GM23338 (cell line): ENCODE results near the gene GPHN. TPM values are rescaled to one million over a fixed set of nuclear protein-coding genes. Genes with fewer than 3 reads are reported as not detected.

Experiments
- ATAC-seq: fragments of 200-7000 bp; cut with Tn5 transposase; 3 replicates; pipeline ENCODE4 v1.9.1; 2020
- DNase-seq: peaks from one replicate; pipeline ENCODE4 v3.0.0-alpha.2; 2015; ENCODE audit warnings: low spot score
- H2AFZ ChIP-seq: fragments of 200-600 bp; sonication (generic); 2 replicates; pipeline ENCODE4 v1.8.0; 2016; ENCODE audit warnings: antibody characterized with exemption, mild to moderate bottlenecking, moderate library complexity
- H3F3A ChIP-seq: fragments of 200-600 bp; sonication (generic); replicated peaks from 2 replicates; pipeline ENCODE4 v1.8.0; 2017; ENCODE audit warnings: antibody characterized with exemption, mixed run types, low read depth
- H3K27ac ChIP-seq: fragments of 200-600 bp; sonication (generic); 2 replicates; pipeline ENCODE4 v1.6.1; 2016; ENCODE audit warnings: low read depth
- H3K27me3 ChIP-seq: fragments of 200-600 bp; sonication (generic); 2 replicates; pipeline ENCODE4 v1.8.0; 2016; ENCODE audit warnings: mild to moderate bottlenecking, mixed run types, moderate library complexity; ENCODE audit not compliant: insufficient read depth
- H3K36me3 ChIP-seq: fragments of 200-600 bp; sonication (generic); 2 replicates; pipeline ENCODE4 v1.8.0; 2016; ENCODE audit warnings: mild to moderate bottlenecking; ENCODE audit not compliant: insufficient read depth
- H3K4me1 ChIP-seq: fragments of 200-600 bp; sonication (generic); 2 replicates; pipeline ENCODE4 v1.8.0; 2016; ENCODE audit warnings: mild to moderate bottlenecking, moderate library complexity; ENCODE audit not compliant: insufficient read depth
- H3K4me2 ChIP-seq: fragments of 200-600 bp; sonication (generic); 2 replicates; pipeline ENCODE4 v1.7.1; 2017; ENCODE audit warnings: mixed run types
- H3K4me3 ChIP-seq: fragments of 200-600 bp; sonication (generic); 2 replicates; pipeline ENCODE4 v1.6.1; 2016; ENCODE audit warnings: mixed run types
- H3K79me2 ChIP-seq: fragments of 200-600 bp; sonication (generic); replicated peaks from 2 replicates; pipeline ENCODE4 v1.8.0; 2017; ENCODE audit warnings: mild to moderate bottlenecking; ENCODE audit not compliant: insufficient read depth
- H3K9me2 ChIP-seq: fragments of 200-600 bp; sonication (generic); 2 replicates; pipeline ENCODE4 v1.8.0; 2017; ENCODE audit not compliant: insufficient read depth
- H4K20me1 ChIP-seq: fragments of 200-600 bp; sonication (generic); replicated peaks from 2 replicates; pipeline ENCODE4 v1.8.0; 2017; ENCODE audit warnings: mild to moderate bottlenecking; ENCODE audit not compliant: insufficient read depth
- H3K27ac Mint-ChIP-seq: 2 replicates; pipeline ENCODE4 v1.8.0; 2020; ENCODE audit warnings: inconsistent platforms, mild to moderate bottlenecking, moderate library complexity, mixed read lengths
- H3K27me3 Mint-ChIP-seq: 3 replicates; pipeline ENCODE4 v1.8.0; 2022; ENCODE audit warnings: low read depth, mild to moderate bottlenecking, moderate library complexity, mixed read lengths, inconsistent platforms; ENCODE audit not compliant: insufficient read depth, poor library complexity
- H3K36me3 Mint-ChIP-seq: 3 replicates; pipeline ENCODE4 v1.8.0; 2021; ENCODE audit warnings: low read depth, mild to moderate bottlenecking, inconsistent platforms, moderate library complexity, mixed read lengths
- H3K4me1 Mint-ChIP-seq: 3 replicates; pipeline ENCODE4 v1.8.0; 2020; ENCODE audit warnings: mild to moderate bottlenecking, inconsistent platforms, mixed read lengths
- H3K4me3 Mint-ChIP-seq: 3 replicates; pipeline ENCODE4 v1.8.0; 2021; ENCODE audit warnings: moderate library complexity, mild to moderate bottlenecking, inconsistent platforms, mixed read lengths
- H3K9me3 Mint-ChIP-seq: 3 replicates; pipeline ENCODE4 v1.8.0; 2020; ENCODE audit warnings: moderate library complexity, mild to moderate bottlenecking, inconsistent platforms, mixed read lengths
- CREB1 ChIP-seq: fragments of 250-450 bp; sonication (Bioruptor Pico); IDR thresholded peaks from 2 replicates; pipeline ENCODE4 v1.5.0; 2020; ENCODE audit warnings: low read depth, mild to moderate bottlenecking, moderate library complexity
- EZH2 ChIP-seq: fragments of 200-600 bp; sonication (generic); IDR thresholded peaks from one replicate; pipeline ENCODE4 v1.8.0; 2017; ENCODE audit warnings: antibody characterized with exemption, mild to moderate bottlenecking, low read depth; ENCODE audit not compliant: unreplicated experiment
- EZH2phosphoT487 ChIP-seq: fragments of 200-600 bp; sonication (generic); IDR thresholded peaks from one replicate; pipeline ENCODE4 v1.8.1; 2018; ENCODE audit warnings: antibody characterized with exemption; ENCODE audit not compliant: unreplicated experiment
- JUNB ChIP-seq: IDR thresholded peaks from one replicate; pipeline ENCODE4 v1.6.1; 2016; ENCODE audit warnings: antibody characterized with exemption; ENCODE audit not compliant: unreplicated experiment
- NANOG ChIP-seq: IDR thresholded peaks from 2 replicates; pipeline ENCODE4 v1.6.1; 2016; ENCODE audit warnings: antibody characterized with exemption, borderline replicate concordance
- POLR2AphosphoS5 ChIP-seq: IDR thresholded peaks from 2 replicates; pipeline ENCODE4 v1.6.1; 2016; ENCODE audit warnings: antibody characterized with exemption, low read depth
- STAT1 ChIP-seq: IDR thresholded peaks from one replicate; pipeline ENCODE4 v1.6.1; 2016; ENCODE audit warnings: antibody characterized with exemption; ENCODE audit not compliant: unreplicated experiment
- ZNF114 ChIP-seq: fragments of 250-450 bp; sonication (Bioruptor Pico); IDR thresholded peaks from 2 replicates; pipeline ENCODE4 v1.5.0; 2020; ENCODE audit warnings: mild to moderate bottlenecking, moderate library complexity
- ZNF331 ChIP-seq: fragments of 250-450 bp; sonication (Bioruptor Pico); IDR thresholded peaks from 2 replicates; pipeline ENCODE4 v1.5.0; 2020; ENCODE audit warnings: low read depth, mild to moderate bottlenecking, moderate library complexity
- ZNF462 ChIP-seq: fragments of 250-450 bp; sonication (Bioruptor Pico); IDR thresholded peaks from 2 replicates; pipeline ENCODE4 v1.5.0; 2020; ENCODE audit warnings: mild to moderate bottlenecking, moderate library complexity
- polyA plus RNA-seq: library from polyadenylated mRNA; unstranded; fragments of >200 nt; fragmentation: Nextera tagmentation; extraction: Ambion mirVana; gene quantifications from 2 replicates; pipeline ENCODE4 v1.2.1, GENCODE V29; 2016
- total RNA-seq: library from RNA; depleted of rRNA; stranded (reverse); fragments of >200 nt; shearing (Covaris generic); gene quantifications from 2 replicates; pipeline ENCODE4 v1.2.3, GENCODE V29; 2014
- TF ChIP-seq, protein P1 (sequence below): IDR thresholded peaks from 2 replicates; pipeline ENCODE4 v1.6.1; 2016; ENCODE audit warnings: antibody characterized with exemption
- TF ChIP-seq, protein P2 (sequence below): IDR thresholded peaks from one replicate; pipeline ENCODE4 v1.6.1; 2018; ENCODE audit warnings: antibody characterized with exemption; ENCODE audit not compliant: unreplicated experiment
- TF ChIP-seq, protein P3 (sequence below), 2 experiments: fragments of 200-600 bp in 1 of 2; sonication (generic) in 1 of 2; conservative IDR thresholded peaks; 2 replicates each; pipeline versions ENCODE4 v1.5.1 to v1.6.1; 2016 to 2017; ENCODE audit warnings: antibody characterized with exemption in 2 of 2, low read depth in 2 of 2, mild to moderate bottlenecking in 2 of 2, moderate library complexity in 1 of 2

The GPHN gene
- total and polyA plus RNA-seq, 2 experiments from 2014 or later, result 17.6 to 20.6 TPM

- Mint-ChIP-seq H3K9me3 (peaks cover 16% of the 10 kb centered on the region), H3K4me1 (no peaks in the 10 kb centered on the region), H3K36me3 (peaks cover 8% of the 10 kb centered on the region; the same call in 2 of the 3 replicates), H3K4me3 (no peak overlapping the region), H3K27me3 (peaks cover 5% of the 10 kb centered on the region), H3K27ac (no peak overlapping the region)
- H3F3A ChIP-seq, result no peaks in the 10 kb centered on the region
- DNase-seq (no peak), ATAC-seq (no peak)
- no peaks in the 10 kb centered on the region for H3K79me2 ChIP-seq
- H3K4me1 ChIP-seq, result no peaks in the 10 kb centered on the region
- H3K36me3 ChIP-seq, result 0 out of 2 replicates have a peak, but pooled peaks cover 1% of the 10 kb centered on the region
- no peaks in the 10 kb centered on the region for H4K20me1 ChIP-seq
- no peak for TF ChIP-seq ZNF462
- TF ChIP-seq ZNF331 (CRISPR knock-in tag), result no peak
- TF ChIP-seq NANOG, result no peak
- no peak for TF ChIP-seq POLR2AphosphoS5
- TF ChIP-seq CREB1 (CRISPR knock-in tag), result no peak
- no peak for TF ChIP-seq EZH2
- TF ChIP-seq, protein P1, sequence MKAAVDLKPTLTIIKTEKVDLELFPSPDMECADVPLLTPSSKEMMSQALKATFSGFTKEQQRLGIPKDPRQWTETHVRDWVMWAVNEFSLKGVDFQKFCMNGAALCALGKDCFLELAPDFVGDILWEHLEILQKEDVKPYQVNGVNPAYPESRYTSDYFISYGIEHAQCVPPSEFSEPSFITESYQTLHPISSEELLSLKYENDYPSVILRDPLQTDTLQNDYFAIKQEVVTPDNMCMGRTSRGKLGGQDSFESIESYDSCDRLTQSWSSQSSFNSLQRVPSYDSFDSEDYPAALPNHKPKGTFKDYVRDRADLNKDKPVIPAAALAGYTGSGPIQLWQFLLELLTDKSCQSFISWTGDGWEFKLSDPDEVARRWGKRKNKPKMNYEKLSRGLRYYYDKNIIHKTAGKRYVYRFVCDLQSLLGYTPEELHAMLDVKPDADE, result no peak
- no peak for TF ChIP-seq JUNB
- TF ChIP-seq STAT1, result no peak
- no peak for TF ChIP-seq EZH2phosphoT487
- TF ChIP-seq, protein P2, sequence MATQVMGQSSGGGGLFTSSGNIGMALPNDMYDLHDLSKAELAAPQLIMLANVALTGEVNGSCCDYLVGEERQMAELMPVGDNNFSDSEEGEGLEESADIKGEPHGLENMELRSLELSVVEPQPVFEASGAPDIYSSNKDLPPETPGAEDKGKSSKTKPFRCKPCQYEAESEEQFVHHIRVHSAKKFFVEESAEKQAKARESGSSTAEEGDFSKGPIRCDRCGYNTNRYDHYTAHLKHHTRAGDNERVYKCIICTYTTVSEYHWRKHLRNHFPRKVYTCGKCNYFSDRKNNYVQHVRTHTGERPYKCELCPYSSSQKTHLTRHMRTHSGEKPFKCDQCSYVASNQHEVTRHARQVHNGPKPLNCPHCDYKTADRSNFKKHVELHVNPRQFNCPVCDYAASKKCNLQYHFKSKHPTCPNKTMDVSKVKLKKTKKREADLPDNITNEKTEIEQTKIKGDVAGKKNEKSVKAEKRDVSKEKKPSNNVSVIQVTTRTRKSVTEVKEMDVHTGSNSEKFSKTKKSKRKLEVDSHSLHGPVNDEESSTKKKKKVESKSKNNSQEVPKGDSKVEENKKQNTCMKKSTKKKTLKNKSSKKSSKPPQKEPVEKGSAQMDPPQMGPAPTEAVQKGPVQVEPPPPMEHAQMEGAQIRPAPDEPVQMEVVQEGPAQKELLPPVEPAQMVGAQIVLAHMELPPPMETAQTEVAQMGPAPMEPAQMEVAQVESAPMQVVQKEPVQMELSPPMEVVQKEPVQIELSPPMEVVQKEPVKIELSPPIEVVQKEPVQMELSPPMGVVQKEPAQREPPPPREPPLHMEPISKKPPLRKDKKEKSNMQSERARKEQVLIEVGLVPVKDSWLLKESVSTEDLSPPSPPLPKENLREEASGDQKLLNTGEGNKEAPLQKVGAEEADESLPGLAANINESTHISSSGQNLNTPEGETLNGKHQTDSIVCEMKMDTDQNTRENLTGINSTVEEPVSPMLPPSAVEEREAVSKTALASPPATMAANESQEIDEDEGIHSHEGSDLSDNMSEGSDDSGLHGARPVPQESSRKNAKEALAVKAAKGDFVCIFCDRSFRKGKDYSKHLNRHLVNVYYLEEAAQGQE, result no peak
- TF ChIP-seq, protein P3, sequence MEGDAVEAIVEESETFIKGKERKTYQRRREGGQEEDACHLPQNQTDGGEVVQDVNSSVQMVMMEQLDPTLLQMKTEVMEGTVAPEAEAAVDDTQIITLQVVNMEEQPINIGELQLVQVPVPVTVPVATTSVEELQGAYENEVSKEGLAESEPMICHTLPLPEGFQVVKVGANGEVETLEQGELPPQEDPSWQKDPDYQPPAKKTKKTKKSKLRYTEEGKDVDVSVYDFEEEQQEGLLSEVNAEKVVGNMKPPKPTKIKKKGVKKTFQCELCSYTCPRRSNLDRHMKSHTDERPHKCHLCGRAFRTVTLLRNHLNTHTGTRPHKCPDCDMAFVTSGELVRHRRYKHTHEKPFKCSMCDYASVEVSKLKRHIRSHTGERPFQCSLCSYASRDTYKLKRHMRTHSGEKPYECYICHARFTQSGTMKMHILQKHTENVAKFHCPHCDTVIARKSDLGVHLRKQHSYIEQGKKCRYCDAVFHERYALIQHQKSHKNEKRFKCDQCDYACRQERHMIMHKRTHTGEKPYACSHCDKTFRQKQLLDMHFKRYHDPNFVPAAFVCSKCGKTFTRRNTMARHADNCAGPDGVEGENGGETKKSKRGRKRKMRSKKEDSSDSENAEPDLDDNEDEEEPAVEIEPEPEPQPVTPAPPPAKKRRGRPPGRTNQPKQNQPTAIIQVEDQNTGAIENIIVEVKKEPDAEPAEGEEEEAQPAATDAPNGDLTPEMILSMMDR (conservative IDR thresholded peaks at IDR 0.05; ENCODE audit: low read depth in 2 of 2), result no peak
- TF ChIP-seq ZNF114 (CRISPR knock-in tag), result no peak
- no peak overlapping the region for H3K27ac ChIP-seq
- H3K4me3 ChIP-seq, result no peak overlapping the region
- no peaks in the 10 kb centered on the region for H3K27me3 ChIP-seq
- no peak overlapping the region for H2AFZ ChIP-seq
- peaks cover 2% of the 10 kb centered on the region; the same call in 1 of the 2 replicates for H3K9me2 ChIP-seq
- H3K4me2 ChIP-seq, result no peak overlapping the region
Measured at GRCh38 chr14:66881596-66881995, 373.6 kb downstream of the GPHN start.
